Heart left ventricle (tissue), 16 donors: ENCODE measurements around the gene OMA1. TPM values are rescaled to one million over a fixed set of nuclear protein-coding genes. Genes with fewer than 3 reads are reported as not detected.

Source experiments
- ATAC-seq, 4 donors: fragments of 200-7000 bp; cut with Tn5 transposase; one replicate each; pipeline ENCODE4 v1.9.1; 2020 to 2022; ENCODE audit warnings: moderate library complexity in 4 of 4, mild to moderate bottlenecking in 3 of 4, moderate number of reproducible peaks in 1 of 4
- DNase-seq, 5 donors: peaks; one replicate each; pipeline ENCODE4 v3.0.0-alpha.2; 2020
- H3K27ac ChIP-seq, 12 donors: fragments of 200-600 bp; sonication (generic) in 4 of 12; one replicate each; pipeline versions ENCODE4 v1.5.0 to v1.8.0; 2016 to 2022; ENCODE audit warnings: mild to moderate bottlenecking in 2 of 12
- H3K27me3 ChIP-seq, 9 donors: fragments of 200-600 bp; sonication (generic) in 2 of 9; one replicate each; pipeline versions ENCODE4 v1.5.1 to v1.8.0; 2016 to 2022; ENCODE audit warnings: mild to moderate bottlenecking in 3 of 9
- H3K36me3 ChIP-seq, 9 donors: fragments of 200-600 bp; sonication (generic) in 2 of 9; one replicate each; pipeline versions ENCODE4 v1.5.0 to v1.8.0; 2018 to 2022; ENCODE audit warnings: mild to moderate bottlenecking in 2 of 9
- H3K4me1 ChIP-seq, 12 donors: fragments of 200-600 bp; sonication (generic) in 4 of 12; one replicate each; pipeline versions ENCODE4 v1.5.0 to v1.8.0; 2016 to 2022; ENCODE audit warnings: mild to moderate bottlenecking in 3 of 12
- H3K4me3 ChIP-seq, 12 donors: fragments of 200-600 bp; sonication (generic) in 4 of 12; one replicate each; pipeline versions ENCODE4 v1.5.0 to v1.8.0; 2017 to 2022; ENCODE audit warnings: mild to moderate bottlenecking in 9 of 12, moderate library complexity in 4 of 12
- H3K9me3 ChIP-seq, 12 donors: fragments of 200-600 bp; sonication (generic) in 4 of 12; one replicate each; pipeline versions ENCODE4 v1.5.0 to v1.8.0; 2016 to 2022; ENCODE audit warnings: mild to moderate bottlenecking in 1 of 12
- CTCF ChIP-seq, 12 donors: fragments of 200-600 bp; sonication (generic) in 4 of 12; IDR thresholded peaks; one replicate each; pipeline versions ENCODE4 v1.5.0 to v1.8.0; 2018 to 2022; ENCODE audit warnings: antibody characterized with exemption in 12 of 12, mild to moderate bottlenecking in 5 of 12
- POLR2A ChIP-seq, 2 donors: fragments of 450-650 bp; IDR thresholded peaks; one replicate each; pipeline ENCODE4 v1.6.1; 2017; ENCODE audit warnings: antibody characterized with exemption in 2 of 2, mild to moderate bottlenecking in 2 of 2, moderate library complexity in 2 of 2
- WGBS, 4 donors: extraction: QIAGEN DNeasy Blood & Tissue Kit in 2 of 4; methylation state at CpG; one replicate each; pipeline versions ENCODE4 v1.1.5 to v1.1.7; 2013 to 2018; 5-methylcytosine and 5-hydroxymethylcytosine counted together
- intact Hi-C, 10 donors: fragments of 100-400 bp; cut with DNase I; formaldehyde crosslinking; loops; one replicate each; pipeline versions ENCODE4 v1.11.1 to v1.14.2; 2022
- polyA plus RNA-seq, 2 donors: library from polyadenylated mRNA; stranded (reverse); fragments of 200-250 nt; gene quantifications; one replicate each; pipeline ENCODE4 v1.2.3, GENCODE V29; 2013
- total RNA-seq, 9 donors: library from RNA; depleted of rRNA in 2 of 9; stranded (reverse); fragments of >200 nt in 2 of 9; fragmentation: NEBNext Ultra II Directional in 3 of 9; extraction: Animal tissue kit (Norgen Biotek cat#: 25700) in 3 of 9; gene quantifications; one replicate each; pipeline versions ENCODE4 v1.1.0 to v1.2.4, GENCODE V29; 2016 to 2023
- donor health status: ischemic (EF 13 %, LVEDD 7.1; RV severe dilation, severe dysfunction).
- donor health status: healthy with polysubstance abuse.
- donor health status: DM: no; HTN: yes; CAD: no.
- donor health status: DM: no; HTN: no; CAD: no.
- donor health status: ischemic (EF 25% LVEDD 6.9; RV normal size, moderate dysfunction).
- donor health status: ischemic (EF 25% LVEDD 5.7; RV mildly dilated, moderate dysfunction).
- donor health status: healthy.
- donor health status: DM: yes; HTN: yes; CAD: no.
- donor health status: ischemic (EF 35%, LVEDD 5.7; RV mildly dilated, moderate dysfunction).
- donor health status: nonischemic (EF 11% LVEDD 7.7; RV severe dilation, severe dysfunction).
- donor health status: DM: yes; HTN: yes; CAD: no.
- donor health status: PGD.
- donor health status: ischemic (EF 29% LVEDD 5.4; RV normal size, mild dysfunction).
- donor health status: nonischemic (EF 23%, LVEDD 6.1; RV moderate dilation, normal function).

OMA1 gene
- total and polyA plus RNA-seq, 11 donors, result 9.6 to 44.5 (median 28.2) TPM

DNA sequence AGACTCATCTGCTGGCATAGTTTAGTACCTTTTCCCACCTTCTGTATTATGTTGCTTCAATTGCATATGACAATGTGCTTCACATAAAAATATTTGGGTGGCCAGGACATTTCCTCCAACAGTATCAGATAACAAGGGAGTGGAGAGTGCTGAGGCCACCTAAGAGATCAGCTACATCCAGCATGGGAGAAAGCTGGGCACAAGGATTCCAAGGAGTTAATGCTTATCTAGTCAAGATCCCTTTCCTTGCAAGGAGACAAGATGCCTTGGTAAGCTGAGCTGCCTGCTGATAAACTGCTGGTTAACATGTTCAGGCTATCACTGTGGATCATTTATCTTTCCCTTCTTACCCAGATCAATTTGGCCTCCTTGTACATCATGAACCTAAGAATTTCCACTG is 25.1 kb upstream of the OMA1 start:
- H3K4me1 ChIP-seq, result peaks cover 0 to 10% (median 6%) of the 10 kb centered on the region in 12 donors
- TF ChIP-seq CTCF (IDR thresholded peaks at IDR 0.05), result no peak
- TF ChIP-seq POLR2A (IDR thresholded peaks at IDR 0.05), result no peak
- H3K27me3 ChIP-seq, result peaks cover 12 to 69% (median 30%) of the 10 kb centered on the region in 9 donors
- H3K4me3 ChIP-seq, result no peak overlapping the region
- no peak overlapping the region for H3K27ac ChIP-seq
- H3K9me3 ChIP-seq, result no peaks in the 10 kb centered on the region
- no peaks in the 10 kb centered on the region for H3K36me3 ChIP-seq
- no peak for ATAC-seq
- DNase-seq, result no peak
- intact Hi-C loops, result no loop called here

GRCh38 chr1:58570817-58571216 is 24.3 kb upstream of the OMA1 start:
- 88 to 97% (median 93%) methylated on average over 2 of the region's 2 CpGs for WGBS, 4 donors
- no peaks in the 10 kb centered on the region for H3K36me3 ChIP-seq
- H3K4me1 ChIP-seq, result peaks cover 0 to 2% (median 0%) of the 10 kb centered on the region in 12 donors
- ATAC-seq (no peak), DNase-seq (no peak)
- H3K27ac ChIP-seq, result no peak overlapping the region
- TF ChIP-seq CTCF (IDR thresholded peaks at IDR 0.05) (no peak), POLR2A (IDR thresholded peaks at IDR 0.05) (no peak)
- H3K4me3 ChIP-seq, result no peak overlapping the region
- intact Hi-C loops, result no loop called here
- no peaks in the 10 kb centered on the region for H3K9me3 ChIP-seq
- H3K27me3 ChIP-seq, result peaks cover 4 to 61% (median 22%) of the 10 kb centered on the region in 9 donors

GRCh38 chr1:58570094-58570493 is 23.6 kb upstream of the OMA1 start:
- H3K4me1 ChIP-seq, result no peaks in the 10 kb centered on the region
- H3K36me3 ChIP-seq, result no peaks in the 10 kb centered on the region
- H3K27me3 ChIP-seq, result peaks cover 0 to 55% (median 20%) of the 10 kb centered on the region in 9 donors
- H3K27ac ChIP-seq, result no peak overlapping the region
- intact Hi-C loops, result no loop called here
- TF ChIP-seq POLR2A (IDR thresholded peaks at IDR 0.05), result no peak
- TF ChIP-seq CTCF (IDR thresholded peaks at IDR 0.05), result no peak
- no peak for DNase-seq
- no peak overlapping the region for H3K4me3 ChIP-seq
- H3K9me3 ChIP-seq, result no peaks in the 10 kb centered on the region
- no peak for ATAC-seq

- Histone ChIP-seq H3K4me1 (no peaks in the 10 kb centered on the region), H3K27ac (no peak overlapping the region), H3K9me3 (no peaks in the 10 kb centered on the region), H3K36me3 (no peaks in the 10 kb centered on the region), H3K4me3 (no peak overlapping the region), H3K27me3 (peaks cover 0 to 43% (median 12%) of the 10 kb centered on the region in 9 donors)
- intact Hi-C loops, result no loop called here
- DNase-seq, result no peak
- WGBS, 4 donors, result 79 to 87% (median 82%) methylated on average over 5 of the region's 5 CpGs
- TF ChIP-seq POLR2A (IDR thresholded peaks at IDR 0.05) (no peak), CTCF (IDR thresholded peaks at IDR 0.05) (no peak)
- no peak for ATAC-seq
Observed at GRCh38 chr1:58568911-58569310, 22.4 kb upstream of the OMA1 start.
